Right lobe of liver (tissue), 4 donors: ENCODE data around the gene APOL2.

Source experiments
- POLR2A ChIP-seq: fragments of 450-650 bp; IDR thresholded peaks from one replicate; pipeline ENCODE4 v1.6.1; 2017; ENCODE audit warnings: antibody characterized with exemption, mild to moderate bottlenecking
- TF ChIP-seq, protein P1 (sequence below), 4 donors: fragments of 200-600 bp in 3 of 4; fragments of 450-650 bp in 1 of 4; IDR thresholded peaks; one replicate each; pipeline versions ENCODE4 v1.5.1 to v1.8.0; 2016 to 2022; ENCODE audit warnings: antibody characterized with exemption in 4 of 4, mild to moderate bottlenecking in 2 of 4
- donor health status: DM: no; HTN: no; CAD: no.
- donor health status: DM: no; HTN: no; CAD: no.
- donor health status: DM: no; HTN: yes; CAD: no.

DNA sequence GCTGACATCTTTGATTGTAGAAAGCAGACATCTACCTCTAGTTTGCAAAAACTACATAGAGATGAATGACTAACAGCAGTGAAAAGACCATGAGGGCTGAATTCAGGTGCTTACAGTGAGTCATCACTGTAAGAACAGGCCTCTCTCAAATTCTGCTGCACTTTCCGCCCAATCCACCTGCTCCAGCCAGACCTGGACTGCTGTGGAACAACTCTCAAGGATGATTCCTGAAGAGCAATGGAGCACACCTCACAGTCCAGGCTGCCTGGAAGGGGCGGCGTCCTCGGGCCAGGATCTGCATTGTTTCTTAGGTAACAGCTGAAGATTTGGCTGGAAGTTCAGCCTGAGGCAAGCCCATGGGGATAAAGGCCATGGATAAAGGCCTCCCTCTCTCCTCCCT is 15.1 kb downstream of the APOL2 start:
- no peak for TF ChIP-seq POLR2A
- TF ChIP-seq, protein P1, sequence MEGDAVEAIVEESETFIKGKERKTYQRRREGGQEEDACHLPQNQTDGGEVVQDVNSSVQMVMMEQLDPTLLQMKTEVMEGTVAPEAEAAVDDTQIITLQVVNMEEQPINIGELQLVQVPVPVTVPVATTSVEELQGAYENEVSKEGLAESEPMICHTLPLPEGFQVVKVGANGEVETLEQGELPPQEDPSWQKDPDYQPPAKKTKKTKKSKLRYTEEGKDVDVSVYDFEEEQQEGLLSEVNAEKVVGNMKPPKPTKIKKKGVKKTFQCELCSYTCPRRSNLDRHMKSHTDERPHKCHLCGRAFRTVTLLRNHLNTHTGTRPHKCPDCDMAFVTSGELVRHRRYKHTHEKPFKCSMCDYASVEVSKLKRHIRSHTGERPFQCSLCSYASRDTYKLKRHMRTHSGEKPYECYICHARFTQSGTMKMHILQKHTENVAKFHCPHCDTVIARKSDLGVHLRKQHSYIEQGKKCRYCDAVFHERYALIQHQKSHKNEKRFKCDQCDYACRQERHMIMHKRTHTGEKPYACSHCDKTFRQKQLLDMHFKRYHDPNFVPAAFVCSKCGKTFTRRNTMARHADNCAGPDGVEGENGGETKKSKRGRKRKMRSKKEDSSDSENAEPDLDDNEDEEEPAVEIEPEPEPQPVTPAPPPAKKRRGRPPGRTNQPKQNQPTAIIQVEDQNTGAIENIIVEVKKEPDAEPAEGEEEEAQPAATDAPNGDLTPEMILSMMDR (IDR thresholded peaks at IDR 0.05), result no peak
